Measurements from ENCODE around the gene MIEF1. TPM values are rescaled to one million over a fixed set of nuclear protein-coding genes. Genes with fewer than 3 reads are reported as not detected.
A peak's percentile ranks its signal among the peaks of the same experiment; 100 is the strongest.
"Not testable (repeated sequence)": the region's sequence is repeated elsewhere in the genome, so short reads cannot be mapped to it uniquely, and the experiment has no call there.

MIEF1 gene
- total RNA-seq, 2 experiments from 2014 or later, result 40.6 to 45.7 TPM

DNA sequence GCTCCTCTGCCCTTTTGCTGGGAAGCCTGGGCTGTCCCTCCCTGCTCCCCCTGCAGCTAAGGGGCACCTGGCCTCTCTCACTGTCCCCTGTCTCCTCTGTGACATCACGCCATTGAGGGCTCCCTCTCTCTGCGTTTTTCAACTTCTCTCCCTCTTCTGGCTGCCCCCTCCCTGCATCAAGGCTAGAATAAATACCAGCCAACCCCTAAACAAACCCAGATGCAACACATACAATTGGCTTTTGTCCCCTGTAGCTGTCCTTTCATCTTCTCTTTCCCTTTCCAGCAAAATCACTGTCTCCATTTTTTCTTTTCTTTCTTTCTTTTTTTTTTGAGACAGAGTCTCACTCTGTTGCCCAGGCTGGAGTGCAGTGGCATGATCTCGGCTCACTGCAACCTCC, 3.3 kb upstream of the MIEF1 start:
- ATAC-seq, result no peak
- H3K36me3 Mint-ChIP-seq, result peaks cover 7% of the 10 kb centered on the region
- CTCF ChIA-PET, result interaction anchor here (1.0 to 11.8 kb wide), 3 partner anchors 13 to 29 kb away, joined by 4 to 251 read pairs (median 134); partner anchors contain the start of genes ATF4 and RPS19BP1
- H3K27ac Mint-ChIP-seq, result no peak overlapping the region
- DNase-seq, result no peak
- peaks cover 4% of the 10 kb centered on the region for H3K27me3 Mint-ChIP-seq
- peaks cover 19% of the 10 kb centered on the region for H3K4me1 Mint-ChIP-seq
- no peaks in the 10 kb centered on the region for H3K9me3 Mint-ChIP-seq (ENCODE audit: low read depth)
- H3K4me3 Mint-ChIP-seq, result no peak overlapping the region

DNA sequence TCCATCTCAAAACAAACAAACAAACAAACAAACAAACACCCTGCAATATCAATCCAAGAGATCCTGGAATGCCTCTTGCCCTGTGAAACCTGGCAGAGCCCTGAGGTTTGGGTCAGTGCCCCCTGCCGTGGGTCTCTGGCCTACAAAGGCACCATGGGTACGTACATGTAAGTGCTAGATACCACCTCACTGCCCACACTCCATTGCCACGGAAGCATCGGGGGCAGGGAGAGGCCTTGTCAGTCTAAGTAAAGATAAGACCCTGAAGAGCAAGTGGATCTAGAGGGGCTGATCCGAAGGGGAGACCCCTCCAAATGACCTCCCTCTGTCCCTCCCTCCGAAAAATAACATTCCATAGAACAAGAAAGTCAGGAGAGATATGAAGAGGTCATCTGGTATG, 2.0 kb upstream of the MIEF1 start:
- H3K27ac Mint-ChIP-seq, result no peak overlapping the region
- CTCF ChIA-PET, result interaction anchor here (2.0 kb wide), 1 partner anchor 10 kb away, joined by 8 read pairs; no protein-coding TSS in a partner anchor
- no peak overlapping the region for H3K4me3 Mint-ChIP-seq

DNA sequence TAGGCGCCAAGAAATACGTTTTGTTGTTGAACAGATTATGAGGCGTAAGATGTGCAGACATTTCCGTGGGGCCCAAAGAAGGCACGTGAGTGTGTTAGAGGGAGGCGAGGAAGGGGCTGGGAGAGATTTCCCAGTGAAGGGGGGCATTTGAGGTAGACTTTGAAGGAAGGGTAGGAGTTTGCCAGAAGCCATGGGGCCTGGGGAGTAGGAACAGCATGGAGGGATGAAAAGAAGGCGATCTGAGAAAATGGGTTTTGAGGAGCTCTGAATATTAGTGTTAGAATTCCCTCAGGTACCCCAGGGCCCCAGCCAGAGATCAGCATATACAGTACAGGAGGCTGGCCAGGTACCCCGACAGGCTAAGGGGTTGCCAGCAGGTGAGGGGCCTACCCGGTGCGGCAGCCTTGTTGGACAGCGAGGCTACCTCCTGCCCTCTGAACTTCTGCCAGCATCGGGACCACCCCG, 414 bp upstream of the MIEF1 start:
- peaks cover 4% of the 10 kb centered on the region for H3K27me3 Mint-ChIP-seq
- ATAC-seq, result no peak
- CTCF ChIA-PET, result interaction anchor here (0.7 to 5.4 kb wide), 13 partner anchors 9 to 535 kb away, joined by 3 to 53 read pairs (median 7); partner anchors contain the start of genes ATF4, RPS19BP1 and TAB1
- no peak for DNase-seq
- no peaks in the 10 kb centered on the region for H3K9me3 Mint-ChIP-seq (ENCODE audit: low read depth)
- peaks cover 29% of the 10 kb centered on the region for H3K36me3 Mint-ChIP-seq
- peak overlapping the region; percentile 94 for H3K27ac Mint-ChIP-seq
- H3K4me3 Mint-ChIP-seq, result peak overlapping the region; percentile 88
- peaks cover 30% of the 10 kb centered on the region for H3K4me1 Mint-ChIP-seq

More for the DNA sequence above, 2.0 kb upstream of the MIEF1 start:
- peaks cover 23% of the 10 kb centered on the region for H3K4me1 Mint-ChIP-seq
- H3K9me3 Mint-ChIP-seq (ENCODE audit: low read depth), result no peaks in the 10 kb centered on the region
- peaks cover 14% of the 10 kb centered on the region for H3K36me3 Mint-ChIP-seq
- H3K27me3 Mint-ChIP-seq, result peaks cover 4% of the 10 kb centered on the region
- DNase-seq (no peak), ATAC-seq (no peak)

DNA sequence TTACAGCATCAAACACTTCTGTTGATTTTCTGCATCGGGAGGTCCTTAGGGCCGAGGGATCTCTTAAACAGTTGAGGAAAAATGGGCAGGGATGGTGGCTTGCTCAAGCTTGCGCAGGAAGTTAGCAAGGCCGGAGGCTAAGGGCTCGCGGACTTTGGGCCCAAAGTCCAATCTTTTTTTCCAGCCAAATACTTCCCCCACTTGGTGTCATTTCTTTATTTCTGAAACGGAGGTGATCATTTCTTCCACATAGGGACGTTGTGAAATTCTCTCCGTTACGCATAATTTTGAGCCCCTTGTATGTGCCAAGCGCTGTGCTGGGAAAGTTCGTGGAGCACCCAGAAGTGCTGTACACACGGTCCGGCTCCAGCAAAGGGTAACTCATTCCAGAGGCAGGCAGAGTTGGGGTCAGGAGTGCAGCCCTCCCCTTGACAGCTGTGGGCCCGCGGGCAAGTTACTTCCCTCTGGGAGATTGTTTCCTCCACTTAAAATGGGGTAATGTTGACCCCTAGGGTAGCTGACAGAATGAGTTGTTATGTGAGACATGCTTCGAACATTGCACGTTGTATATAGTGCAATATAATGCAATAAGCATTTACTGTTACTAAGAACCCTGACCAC, 809 bp downstream of the MIEF1 start:
- H3K4me1 Mint-ChIP-seq, result peaks cover 31% of the 10 kb centered on the region
- CTCF ChIA-PET, result interaction anchor here (0.7 to 5.4 kb wide), 9 partner anchors 9 to 332 kb away, joined by 3 to 53 read pairs (median 4); partner anchors contain the start of genes ATF4, RPS19BP1 and TAB1
- H3K36me3 Mint-ChIP-seq, result peaks cover 33% of the 10 kb centered on the region
- H3K4me3 Mint-ChIP-seq, result peak overlapping the region; percentile 88
- ATAC-seq, result peak; percentile 3
- no peaks in the 10 kb centered on the region for H3K9me3 Mint-ChIP-seq (ENCODE audit: low read depth)
- DNase-seq, result no peak
- H3K27me3 Mint-ChIP-seq, result peaks cover 4% of the 10 kb centered on the region
- peak overlapping the region; percentile 80 for H3K27ac Mint-ChIP-seq

DNA sequence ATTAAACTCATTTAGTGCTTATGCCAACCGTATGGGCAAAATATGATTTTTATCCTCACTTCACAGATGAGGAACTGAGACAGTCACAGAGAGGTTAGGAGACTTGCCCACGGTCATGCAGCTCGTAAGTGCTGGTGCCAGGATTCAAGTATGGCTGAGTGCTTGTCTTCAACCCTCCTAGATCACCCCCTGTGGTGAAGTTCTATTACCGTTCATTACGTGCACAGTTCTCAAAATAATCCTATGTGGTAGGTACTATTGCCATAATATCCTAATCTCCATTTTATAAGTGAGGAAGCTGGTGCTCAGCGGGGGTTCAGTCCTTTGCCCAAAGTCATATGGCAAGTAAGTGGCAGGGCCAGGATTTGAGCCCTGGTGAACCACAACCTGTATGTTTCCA, 1.5 kb downstream of the MIEF1 start:
- Mint-ChIP-seq H3K4me1 (peaks cover 37% of the 10 kb centered on the region), H3K36me3 (peaks cover 39% of the 10 kb centered on the region), H3K9me3 (ENCODE audit: low read depth) (no peaks in the 10 kb centered on the region), H3K4me3 (peak overlapping the region; percentile 88), H3K27ac (peak overlapping the region; percentile 80), H3K27me3 (peaks cover 3% of the 10 kb centered on the region)
- ATAC-seq, result no peak
- DNase-seq, result no peak
- CTCF ChIA-PET, result interaction anchor here (1.0 to 5.4 kb wide), 7 partner anchors 10 to 187 kb away, joined by 3 to 53 read pairs (median 4); partner anchors contain the start of genes ATF4, RPS19BP1 and TAB1

DNA sequence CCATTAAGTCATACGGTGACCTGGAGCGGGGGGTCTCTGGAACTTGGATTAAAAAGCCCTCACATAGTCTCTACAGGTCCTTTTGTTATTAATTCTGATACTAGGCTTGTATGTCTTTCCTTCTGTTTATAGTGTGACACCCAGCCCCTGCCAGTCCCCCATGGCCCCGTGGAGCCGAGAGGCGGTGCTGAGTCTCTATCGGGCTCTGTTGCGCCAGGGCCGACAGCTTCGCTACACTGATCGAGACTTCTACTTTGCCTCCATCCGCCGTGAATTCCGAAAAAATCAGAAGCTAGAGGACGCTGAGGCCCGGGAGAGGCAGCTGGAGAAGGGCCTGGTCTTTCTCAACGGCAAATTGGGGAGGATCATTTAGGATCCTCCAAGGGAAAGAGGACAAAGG, 2.0 kb downstream of the MIEF1 start:
- no peaks in the 10 kb centered on the region for H3K27me3 Mint-ChIP-seq
- ATAC-seq, result no peak

DNA sequence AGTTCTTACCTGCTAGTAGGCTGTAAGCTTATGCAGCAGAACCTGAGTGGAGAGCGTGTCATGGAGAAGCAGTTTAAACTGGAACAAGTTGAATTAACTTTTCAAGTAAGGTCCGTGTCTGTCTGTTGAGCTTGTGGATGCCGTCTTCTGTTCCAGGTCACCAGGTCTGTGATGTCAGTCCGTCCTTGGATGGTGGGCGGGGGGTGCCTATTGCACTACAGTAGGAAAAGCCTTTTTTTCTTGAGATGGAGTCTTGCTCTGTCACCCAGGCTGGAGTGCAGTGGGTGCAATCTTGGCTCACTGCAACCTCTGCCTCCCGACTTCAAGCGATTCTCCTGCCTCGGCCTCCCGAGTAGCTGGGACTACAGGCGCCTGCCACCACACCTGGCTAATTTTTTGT, 4.9 kb downstream of the MIEF1 start:
- ATAC-seq; H3K9me3 Mint-ChIP-seq (ENCODE audit: low read depth); H3K4me3 Mint-ChIP-seq; H3K27me3 Mint-ChIP-seq; H3K27ac Mint-ChIP-seq; DNase-seq: not testable (repeated sequence)
- peaks cover 57% of the 10 kb centered on the region for H3K36me3 Mint-ChIP-seq
- peaks cover 41% of the 10 kb centered on the region for H3K4me1 Mint-ChIP-seq
- CTCF ChIA-PET, result interaction anchor here (1.1 to 12.3 kb wide), 3 partner anchors 13 to 28 kb away, joined by 3 to 134 read pairs (median 5); no protein-coding TSS in a partner anchor

More for the DNA sequence above, 2.0 kb downstream of the MIEF1 start:
- no peak for DNase-seq
- peak overlapping the region; percentile 88 for H3K4me3 Mint-ChIP-seq
- H3K4me1 Mint-ChIP-seq, result peaks cover 38% of the 10 kb centered on the region
- CTCF ChIA-PET, result interaction anchor here (1.2 to 5.4 kb wide), 6 partner anchors 11 to 188 kb away, joined by 3 to 53 read pairs (median 5); partner anchors contain the start of genes RPS19BP1 and TAB1
- no peak overlapping the region for H3K27ac Mint-ChIP-seq
- H3K9me3 Mint-ChIP-seq (ENCODE audit: low read depth), result no peaks in the 10 kb centered on the region
- peaks cover 40% of the 10 kb centered on the region for H3K36me3 Mint-ChIP-seq

DNA sequence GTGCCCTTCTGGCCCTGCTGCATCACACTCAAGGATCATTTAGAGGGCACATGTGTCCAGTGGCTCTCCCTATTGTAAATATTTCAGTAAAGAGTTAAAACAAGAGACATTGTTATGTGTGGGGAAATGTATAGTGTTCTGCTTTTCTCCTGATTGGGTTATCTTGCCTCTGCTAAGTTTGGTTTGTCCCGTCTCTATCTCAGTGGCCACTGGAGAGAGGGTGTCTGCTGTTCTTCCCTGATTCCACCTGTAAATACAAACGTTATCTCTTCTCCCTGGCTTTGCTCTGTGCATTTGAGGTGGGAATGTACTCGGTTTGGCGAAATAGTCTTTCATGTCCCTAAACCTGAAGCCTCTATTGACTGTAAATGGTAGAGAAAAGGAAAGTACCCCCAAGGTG, 6.3 kb downstream of the MIEF1 start:
- peaks cover 37% of the 10 kb centered on the region for H3K4me1 Mint-ChIP-seq
- H3K4me3 Mint-ChIP-seq, result no peak overlapping the region
- no peaks in the 10 kb centered on the region for H3K9me3 Mint-ChIP-seq (ENCODE audit: low read depth)
- H3K27me3 Mint-ChIP-seq, result no peaks in the 10 kb centered on the region
- peak overlapping the region; percentile 5 for H3K27ac Mint-ChIP-seq
- ATAC-seq (no peak), DNase-seq (no peak)
- CTCF ChIA-PET, result interaction anchor here (12.3 kb wide), 1 partner anchor 14 kb away, joined by 134 read pairs; no protein-coding TSS in a partner anchor
- H3K36me3 Mint-ChIP-seq, result peaks cover 60% of the 10 kb centered on the region

DNA sequence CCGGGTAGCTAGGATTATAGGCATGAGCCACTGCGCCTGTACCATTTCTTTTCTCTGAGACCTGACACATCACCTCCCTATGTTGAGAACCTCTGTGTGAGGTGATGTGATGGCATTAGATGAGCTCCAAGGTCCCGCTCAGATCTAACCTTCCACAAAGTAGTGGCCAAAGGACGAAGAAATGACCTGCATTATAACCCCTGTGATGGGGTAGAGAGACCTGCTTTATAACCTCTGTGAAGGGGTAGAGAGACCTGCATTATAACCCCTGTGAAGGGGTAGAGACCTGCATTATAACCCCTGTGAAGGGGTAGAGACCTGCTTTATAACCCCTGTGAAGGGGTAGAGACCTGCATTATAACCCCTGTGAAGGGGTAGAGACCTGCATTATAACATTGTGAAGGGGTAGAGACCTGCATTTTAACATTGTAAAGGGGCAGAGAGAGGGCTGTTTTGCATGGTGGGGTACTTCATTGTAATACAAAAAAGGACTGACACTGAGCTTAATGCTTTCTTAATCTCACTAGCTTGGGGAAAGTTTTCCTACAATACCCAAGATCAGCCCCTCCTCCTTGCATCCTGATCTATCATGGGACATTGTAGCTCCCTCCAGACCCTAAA, 8.5 kb downstream of the MIEF1 start:
- CTCF ChIA-PET, result interaction anchor here (1.0 to 12.3 kb wide), 4 partner anchors 9 to 19 kb away, joined by 4 to 134 read pairs (median 8); partner anchors contain the start of genes ATF4 and MIEF1
- Mint-ChIP-seq H3K4me3 (no peak overlapping the region), H3K27ac (no peak overlapping the region), H3K27me3 (no peaks in the 10 kb centered on the region), H3K36me3 (peaks cover 58% of the 10 kb centered on the region), H3K9me3 (ENCODE audit: low read depth) (no peaks in the 10 kb centered on the region), H3K4me1 (peaks cover 36% of the 10 kb centered on the region)
- ATAC-seq (no peak), DNase-seq (no peak)

DNA sequence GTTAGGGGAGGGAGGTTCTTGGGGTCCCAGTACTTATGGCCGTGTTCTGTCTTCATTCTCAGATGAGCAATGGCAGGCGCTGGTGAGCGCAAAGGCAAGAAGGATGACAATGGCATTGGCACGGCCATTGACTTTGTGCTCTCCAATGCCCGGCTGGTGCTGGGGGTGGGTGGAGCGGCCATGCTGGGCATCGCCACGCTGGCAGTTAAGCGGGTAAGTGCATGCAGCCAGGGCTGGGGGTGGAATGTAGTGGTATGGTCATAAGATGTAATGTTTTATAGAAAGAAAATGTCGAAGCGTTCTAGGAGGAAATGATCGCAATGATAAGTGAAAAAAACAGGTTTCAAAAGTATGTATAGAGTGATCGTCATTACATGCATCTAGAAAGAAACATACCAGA, 9.1 kb downstream of the MIEF1 start:
- no peaks in the 10 kb centered on the region for H3K27me3 Mint-ChIP-seq
- peaks cover 57% of the 10 kb centered on the region for H3K36me3 Mint-ChIP-seq
- ATAC-seq (no peak), DNase-seq (no peak)
- no peaks in the 10 kb centered on the region for H3K9me3 Mint-ChIP-seq (ENCODE audit: low read depth)
- H3K27ac Mint-ChIP-seq, result no peak overlapping the region
- CTCF ChIA-PET, result interaction anchor here (1.6 to 12.3 kb wide), 3 partner anchors 9 to 18 kb away, joined by 7 to 134 read pairs (median 10); partner anchors contain the start of gene ATF4
- H3K4me3 Mint-ChIP-seq, result no peak overlapping the region
- peaks cover 39% of the 10 kb centered on the region for H3K4me1 Mint-ChIP-seq

DNA sequence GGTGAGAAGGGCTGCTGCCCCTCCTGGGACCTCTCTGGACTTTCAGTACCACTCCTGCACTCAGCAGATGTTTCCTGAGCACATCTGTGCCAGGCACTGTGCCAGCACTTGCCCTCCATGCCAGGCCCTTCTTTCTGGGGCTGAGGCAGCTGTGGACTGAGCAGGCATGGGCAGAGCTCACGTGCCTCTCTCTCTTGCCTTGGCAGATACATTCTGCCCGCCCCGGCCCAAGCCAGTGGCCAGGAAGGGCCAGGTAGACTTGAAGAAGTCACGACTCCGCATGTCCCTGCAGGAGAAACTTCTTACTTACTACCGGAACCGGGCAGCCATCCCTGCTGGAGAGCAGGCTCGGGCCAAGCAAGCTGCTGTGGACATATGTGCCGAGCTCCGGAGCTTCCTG, 9.9 kb downstream of the MIEF1 start:
- CTCF ChIA-PET, result interaction anchor here (1.6 to 12.3 kb wide), 2 partner anchors 17 to 18 kb away, joined by 9 to 134 read pairs; no protein-coding TSS in a partner anchor

DNA sequence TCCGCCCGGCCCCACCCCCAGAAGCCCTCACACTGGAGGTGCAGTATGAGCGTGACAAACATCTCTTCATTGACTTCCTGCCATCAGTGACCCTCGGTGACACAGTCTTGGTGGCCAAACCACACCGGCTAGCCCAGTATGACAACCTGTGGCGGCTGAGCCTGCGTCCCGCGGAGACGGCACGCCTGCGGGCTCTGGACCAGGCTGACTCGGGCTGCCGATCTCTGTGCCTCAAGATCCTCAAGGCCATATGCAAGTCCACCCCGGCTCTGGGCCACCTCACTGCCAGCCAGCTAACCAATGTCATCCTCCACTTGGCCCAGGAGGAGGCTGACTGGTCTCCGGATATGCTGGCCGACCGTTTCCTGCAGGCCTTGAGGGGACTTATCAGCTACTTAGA, 11.7 kb downstream of the MIEF1 start:
- Mint-ChIP-seq H3K27ac (no peak overlapping the region), H3K36me3 (peaks cover 45% of the 10 kb centered on the region)
- CTCF ChIA-PET, result interaction anchor here (1.0 to 12.3 kb wide), 7 partner anchors 10 to 170 kb away, joined by 4 to 134 read pairs (median 15); partner anchors contain the start of genes MIEF1 and TAB1

More for the DNA sequence above, 9.9 kb downstream of the MIEF1 start:
- H3K36me3 Mint-ChIP-seq, result peaks cover 51% of the 10 kb centered on the region
- ATAC-seq (no peak), DNase-seq (no peak)
- H3K27ac Mint-ChIP-seq, result no peak overlapping the region
- peaks cover 34% of the 10 kb centered on the region for H3K4me1 Mint-ChIP-seq
- no peak overlapping the region for H3K4me3 Mint-ChIP-seq
- H3K27me3 Mint-ChIP-seq, result no peaks in the 10 kb centered on the region
- no peaks in the 10 kb centered on the region for H3K9me3 Mint-ChIP-seq (ENCODE audit: low read depth)

DNA sequence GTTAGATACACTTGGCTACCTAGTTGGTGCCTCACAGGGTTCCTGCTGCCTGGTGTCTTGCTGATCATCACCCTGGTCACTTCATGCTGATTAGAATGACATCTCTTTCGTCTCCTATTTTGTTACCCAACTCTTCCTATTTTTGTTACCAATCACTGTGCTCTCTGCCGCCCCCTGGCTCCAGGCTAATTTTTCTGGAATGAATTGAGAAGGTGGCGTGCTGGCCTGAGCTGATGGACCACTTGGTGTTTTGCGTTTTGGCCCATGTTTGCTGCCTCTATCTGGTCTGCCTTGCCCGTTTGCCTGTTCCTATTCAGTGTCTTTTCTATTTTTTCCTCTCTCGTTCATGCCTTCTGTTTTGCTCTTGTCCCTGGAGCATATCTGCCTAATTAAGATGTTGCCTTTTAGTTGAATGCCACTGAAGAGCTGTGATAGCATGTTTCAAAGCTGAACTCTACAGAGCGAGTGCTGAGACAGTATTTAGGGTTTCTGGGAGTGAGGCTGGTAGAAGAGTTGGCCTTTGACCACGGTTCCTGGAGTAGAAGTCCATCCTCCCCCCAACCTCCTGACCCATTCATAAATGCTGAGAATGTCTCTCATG, 12.4 kb downstream of the MIEF1 start:
- Mint-ChIP-seq H3K27ac (no peak overlapping the region), H3K36me3 (peaks cover 42% of the 10 kb centered on the region)
- peak; percentile 68 for DNase-seq

More for the DNA sequence above, 11.7 kb downstream of the MIEF1 start:
- H3K4me1 Mint-ChIP-seq, result peaks cover 32% of the 10 kb centered on the region
- H3K4me3 Mint-ChIP-seq, result no peak overlapping the region
- no peaks in the 10 kb centered on the region for H3K27me3 Mint-ChIP-seq
- no peak for DNase-seq
- ATAC-seq, result no peak
- no peaks in the 10 kb centered on the region for H3K9me3 Mint-ChIP-seq (ENCODE audit: low read depth)

More for the DNA sequence above, 12.4 kb downstream of the MIEF1 start:
- no peak overlapping the region for H3K4me3 Mint-ChIP-seq
- H3K9me3 Mint-ChIP-seq (ENCODE audit: low read depth), result no peaks in the 10 kb centered on the region
- CTCF ChIA-PET, result interaction anchor here (0.6 to 12.3 kb wide), 15 partner anchors 9 to 530 kb away, joined by 3 to 134 read pairs (median 4); partner anchors contain the start of genes MIEF1, RPS19BP1, SYNGR1 and TAB1
- ATAC-seq, result no peak
- peaks cover 34% of the 10 kb centered on the region for H3K4me1 Mint-ChIP-seq
- H3K27me3 Mint-ChIP-seq, result no peaks in the 10 kb centered on the region
